IMR-90 (cell line): ENCODE data around the gene BCL2L1. TPM values are rescaled to one million over a fixed set of nuclear protein-coding genes. Genes with fewer than 3 reads are reported as not detected.

Experiments
- ATAC-seq: fragments of 200-7000 bp; cut with Tn5 transposase; 2 replicates; pipeline ENCODE4 v1.9.1; 2020; ENCODE audit warnings: low read depth, mild to moderate bottlenecking, moderate library complexity
- BruUV-seq: library from RNA; stranded (reverse); fragments of 400-500 nt; replicated peaks from 2 replicates; lab custom pipeline; 2021; lab: Mats Ljungman, UMichigan
- CTCF ChIA-PET: fragments of 300-600 bp; formaldehyde crosslinking; extraction: SDS; loops from one replicate; lab custom pipeline; 2021; ENCODE audit warnings: antibody characterized with exemption; lab: Yijun Ruan, JAX
- POLR2A ChIA-PET: fragments of 300-600 bp; sonication (Branson Sonifier 250); formaldehyde crosslinking; loops from one replicate; lab custom pipeline; 2022; ENCODE audit warnings: antibody characterized with exemption; ENCODE audit not compliant: unreplicated experiment; lab: Charles Lee
- DNase-seq: peaks from one replicate; pipeline ENCODE4 v3.0.0; 2013
- H2AFZ ChIP-seq: replicated peaks from 2 replicates; pipeline ENCODE3; 2013; ENCODE audit warnings: low read length, mild to moderate bottlenecking; ENCODE audit not compliant: poor library complexity
- H2AK5ac ChIP-seq: 2 replicates; pipeline ENCODE4 v1.6.1; 2013; ENCODE audit warnings: low read depth, low read length, inconsistent platforms
- H2AK9ac ChIP-seq: replicated peaks from 2 replicates; pipeline ENCODE3; 2013; ENCODE audit warnings: mild to moderate bottlenecking, low read depth, low read length, moderate library complexity; ENCODE audit not compliant: poor library complexity
- H2BK120ac ChIP-seq: 2 replicates; pipeline ENCODE4 v1.6.1; 2013; ENCODE audit warnings: low read depth, low read length, inconsistent platforms
- H2BK15ac ChIP-seq: 3 replicates; pipeline ENCODE4 v1.6.1; 2013; ENCODE audit warnings: low read depth, low read length, inconsistent platforms
- H2BK20ac ChIP-seq: 2 replicates; pipeline ENCODE4 v1.6.1; 2013; ENCODE audit warnings: low read depth, mild to moderate bottlenecking, inconsistent platforms, low read length, moderate library complexity
- H2BK5ac ChIP-seq: 2 replicates; pipeline ENCODE4 v1.6.1; 2013; ENCODE audit warnings: mild to moderate bottlenecking, low read depth, low read length, inconsistent platforms; ENCODE audit not compliant: poor library complexity, severe bottlenecking
- H3K14ac ChIP-seq: replicated peaks from 2 replicates; pipeline ENCODE4 v1.6.1; 2013; ENCODE audit warnings: low read depth, low read length, inconsistent platforms
- H3K18ac ChIP-seq: 2 replicates; pipeline ENCODE4 v1.6.1; 2013; ENCODE audit warnings: low read depth, low read length, control low read depth
- H3K23ac ChIP-seq: 2 replicates; pipeline ENCODE4 v1.6.1; 2013; ENCODE audit warnings: low read depth, low read length, inconsistent platforms
- H3K27ac ChIP-seq: 2 replicates; pipeline ENCODE4 v1.5.1; 2013; ENCODE audit warnings: mild to moderate bottlenecking, control low read depth, low read length; ENCODE audit not compliant: insufficient read depth
- H3K27me3 ChIP-seq: 2 replicates; pipeline ENCODE4 v1.6.1; 2013; ENCODE audit warnings: low read length; ENCODE audit not compliant: control insufficient read depth, insufficient read depth
- H3K36me3 ChIP-seq: 2 replicates; pipeline ENCODE4 v1.6.1; 2013; ENCODE audit warnings: low read length, mixed read lengths; ENCODE audit not compliant: control insufficient read depth, insufficient read depth
- H3K4ac ChIP-seq: 2 replicates; pipeline ENCODE4 v1.6.1; 2013; ENCODE audit warnings: low read depth, low read length, inconsistent platforms
- H3K4me1 ChIP-seq: 2 replicates; pipeline ENCODE4 v1.6.1; 2013; ENCODE audit warnings: low read length, mixed read lengths; ENCODE audit not compliant: control insufficient read depth, insufficient read depth
- H3K4me2 ChIP-seq: 2 replicates; pipeline ENCODE4 v1.6.1; 2013; ENCODE audit warnings: low read depth, mild to moderate bottlenecking, control low read depth, low read length, moderate library complexity
- H3K4me3 ChIP-seq: 2 replicates; pipeline ENCODE4 v1.5.1; 2013; ENCODE audit warnings: low read depth, mild to moderate bottlenecking, control low read depth, low read length, moderate library complexity; ENCODE audit not compliant: insufficient read depth
- H3K56ac ChIP-seq: 2 replicates; pipeline ENCODE4 v1.6.1; 2013; ENCODE audit warnings: low read length, inconsistent platforms; ENCODE audit not compliant: insufficient read depth; ENCODE audit errors: extremely low read depth
- H3K79me1 ChIP-seq, 2 experiments: 2 replicates each; pipeline ENCODE4 v1.6.1; 2013; ENCODE audit warnings: low read length in 2 of 2, inconsistent platforms in 1 of 2, low read depth in 1 of 2
- H3K9ac ChIP-seq: 2 replicates; pipeline ENCODE4 v1.6.1; 2013; ENCODE audit warnings: low read depth, low read length, control low read depth
- H3K9me1 ChIP-seq: 2 replicates; pipeline ENCODE4 v1.6.1; 2013; ENCODE audit warnings: low read length, inconsistent platforms; ENCODE audit not compliant: insufficient read depth
- H3K9me3 ChIP-seq: 2 replicates; pipeline ENCODE4 v1.6.1; 2013; ENCODE audit warnings: low read length; ENCODE audit not compliant: control insufficient read depth, insufficient read depth
- H4K20me1 ChIP-seq: 2 replicates; pipeline ENCODE4 v1.6.1; 2013; ENCODE audit warnings: low read length, inconsistent platforms; ENCODE audit not compliant: insufficient read depth
- H4K5ac ChIP-seq: 2 replicates; pipeline ENCODE4 v1.6.1; 2013; ENCODE audit warnings: mild to moderate bottlenecking, low read depth, low read length, control low read depth
- H4K8ac ChIP-seq, 2 experiments: 2 replicates each; pipeline ENCODE4 v1.6.1; 2013; ENCODE audit warnings: low read depth in 2 of 2, low read length in 2 of 2, control low read depth in 1 of 2, inconsistent platforms in 1 of 2
- H4K91ac ChIP-seq: 2 replicates; pipeline ENCODE4 v1.6.1; 2013; ENCODE audit warnings: low read depth, low read length, inconsistent platforms; ENCODE audit not compliant: insufficient read depth
- BHLHE40 ChIP-seq: fragments of 150-350 bp; IDR thresholded peaks from 2 replicates; pipeline ENCODE4 v1.6.1; 2016; ENCODE audit warnings: mild to moderate bottlenecking, low read depth, low read length
- CEBPB ChIP-seq: IDR thresholded peaks from 2 replicates; pipeline ENCODE4 v1.6.1; 2012; ENCODE audit warnings: low read depth, low read length, improper control_type of control experiment
- CHD1 ChIP-seq: IDR thresholded peaks from 2 replicates; pipeline ENCODE4 v1.6.1; 2012; ENCODE audit warnings: low read depth, low read length, improper control_type of control experiment
- FOS ChIP-seq: fragments of 150-350 bp; IDR thresholded peaks from 2 replicates; pipeline ENCODE4 v1.6.1; 2016; ENCODE audit warnings: low read depth, low read length
- MAFK ChIP-seq: IDR thresholded peaks from 2 replicates; pipeline ENCODE4 v1.6.1; 2012; ENCODE audit warnings: low read depth, low read length, improper control_type of control experiment
- MAZ ChIP-seq: IDR thresholded peaks from 2 replicates; pipeline ENCODE4 v1.6.1; 2012; ENCODE audit warnings: low read depth, mild to moderate bottlenecking, low read length, improper control_type of control experiment, moderate library complexity, borderline replicate concordance
- MXI1 ChIP-seq: IDR thresholded peaks from 2 replicates; pipeline ENCODE4 v1.6.1; 2012; ENCODE audit warnings: low read depth, mild to moderate bottlenecking, low read length, moderate library complexity, borderline replicate concordance
- POLR2A ChIP-seq: IDR thresholded peaks from 2 replicates; pipeline ENCODE4 v1.6.1; 2012; ENCODE audit warnings: mild to moderate bottlenecking, low read depth, low read length
- RAD21 ChIP-seq: IDR thresholded peaks from 2 replicates; pipeline ENCODE4 v1.6.1; 2012; ENCODE audit warnings: low read length, improper control_type of control experiment
- RCOR1 ChIP-seq: IDR thresholded peaks from 2 replicates; pipeline ENCODE4 v1.6.1; 2012; ENCODE audit warnings: mild to moderate bottlenecking, low read length, improper control_type of control experiment; ENCODE audit not compliant: insufficient replicate concordance
- RFX5 ChIP-seq: IDR thresholded peaks from 2 replicates; pipeline ENCODE4 v1.8.0; 2012; ENCODE audit warnings: low read depth, mild to moderate bottlenecking, low read length, moderate library complexity
- SMC3 ChIP-seq: fragments of 150-350 bp; IDR thresholded peaks from 2 replicates; pipeline ENCODE4 v1.6.1; 2016; ENCODE audit warnings: low read depth, mild to moderate bottlenecking, antibody characterized with exemption, low read length, moderate library complexity
- WGBS, 2 experiments: methylation state at CpG; one replicate each; pipeline versions ENCODE4 v1.1.5 to v1.1.7; 2013; ENCODE audit warnings: missing lambda C conversion rate in 2 of 2; ENCODE audit not compliant: insufficient read length in 1 of 2; ENCODE audit errors: extremely low coverage in 2 of 2; 5-methylcytosine and 5-hydroxymethylcytosine counted together
- dilution Hi-C: fragments of 300-500 bp; cut with HindIII; formaldehyde crosslinking; loops from one replicate; pipeline ENCODE4 v1.14.3; 2018; ENCODE audit warnings: low sequenced_read_pairs; ENCODE audit not compliant: unreplicated experiment
- in situ Hi-C: fragments of 300-500 bp; cut with MboI; formaldehyde crosslinking; loops from 3 replicates; pipeline ENCODE4 v1.14.3; 2019; ENCODE audit warnings: low sequenced_read_pairs, inconsistent platforms, mixed read lengths
- intact Hi-C: fragments of 100-400 bp; cut with micrococcal nuclease; formaldehyde crosslinking; loops from 2 replicates; pipeline ENCODE4 v1.10.0; 2022
- polyA plus RNA-seq, 3 experiments: library from polyadenylated mRNA; depleted of rRNA; stranded (reverse); fragments of >200 nt; gene quantifications; 2 replicates each; pipeline ENCODE4 v1.2.3, GENCODE V29; 2012; ENCODE audit warnings: low replicate concordance in 1 of 3
- total RNA-seq: library from RNA; depleted of rRNA; stranded (reverse); fragments of >200 nt; gene quantifications from 2 replicates; pipeline ENCODE4 v1.2.3, GENCODE V29; 2012
- TF ChIP-seq, protein P1 (sequence below): conservative IDR thresholded peaks from 2 replicates; pipeline ENCODE4 v1.5.1; 2012; ENCODE audit warnings: mild to moderate bottlenecking, low read depth, low read length, improper control_type of control experiment
- TF ChIP-seq, protein P2 (sequence below): fragments of 150-350 bp; IDR thresholded peaks from 2 replicates; pipeline ENCODE4 v1.6.1; 2017; ENCODE audit warnings: mild to moderate bottlenecking, antibody characterized with exemption, low read length, low read depth

BCL2L1 gene
- total and polyA plus RNA-seq, 2 of the 4 experiments (the other 2 are of a cell fraction) = 40.2 to 41.9 TPM

DNA sequence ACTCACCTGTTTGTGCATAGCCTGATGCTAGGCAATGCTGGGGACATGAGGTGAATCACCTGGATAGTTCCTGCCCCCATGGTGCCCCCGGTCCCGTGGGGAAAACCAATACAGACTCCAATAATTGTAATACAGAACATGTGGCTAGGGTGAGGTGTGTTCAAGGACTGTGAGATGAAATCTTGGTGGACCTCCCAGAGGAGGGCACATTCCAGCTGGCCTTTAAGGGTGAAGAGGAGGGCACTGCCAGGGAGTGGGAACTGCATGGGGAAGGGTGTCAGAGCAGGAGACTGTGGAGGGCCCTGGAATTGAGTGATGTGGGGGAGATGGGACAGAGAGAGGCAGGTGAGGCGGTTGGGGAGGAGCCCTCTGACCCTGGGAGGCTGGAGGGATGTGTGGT is 82.4 kb downstream of the BCL2L1 start:
- no peak for DNase-seq
- no TSS peak for BruUV-seq
- TF ChIP-seq, protein P1, sequence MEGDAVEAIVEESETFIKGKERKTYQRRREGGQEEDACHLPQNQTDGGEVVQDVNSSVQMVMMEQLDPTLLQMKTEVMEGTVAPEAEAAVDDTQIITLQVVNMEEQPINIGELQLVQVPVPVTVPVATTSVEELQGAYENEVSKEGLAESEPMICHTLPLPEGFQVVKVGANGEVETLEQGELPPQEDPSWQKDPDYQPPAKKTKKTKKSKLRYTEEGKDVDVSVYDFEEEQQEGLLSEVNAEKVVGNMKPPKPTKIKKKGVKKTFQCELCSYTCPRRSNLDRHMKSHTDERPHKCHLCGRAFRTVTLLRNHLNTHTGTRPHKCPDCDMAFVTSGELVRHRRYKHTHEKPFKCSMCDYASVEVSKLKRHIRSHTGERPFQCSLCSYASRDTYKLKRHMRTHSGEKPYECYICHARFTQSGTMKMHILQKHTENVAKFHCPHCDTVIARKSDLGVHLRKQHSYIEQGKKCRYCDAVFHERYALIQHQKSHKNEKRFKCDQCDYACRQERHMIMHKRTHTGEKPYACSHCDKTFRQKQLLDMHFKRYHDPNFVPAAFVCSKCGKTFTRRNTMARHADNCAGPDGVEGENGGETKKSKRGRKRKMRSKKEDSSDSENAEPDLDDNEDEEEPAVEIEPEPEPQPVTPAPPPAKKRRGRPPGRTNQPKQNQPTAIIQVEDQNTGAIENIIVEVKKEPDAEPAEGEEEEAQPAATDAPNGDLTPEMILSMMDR = no peak
- TF ChIP-seq, protein P2, sequence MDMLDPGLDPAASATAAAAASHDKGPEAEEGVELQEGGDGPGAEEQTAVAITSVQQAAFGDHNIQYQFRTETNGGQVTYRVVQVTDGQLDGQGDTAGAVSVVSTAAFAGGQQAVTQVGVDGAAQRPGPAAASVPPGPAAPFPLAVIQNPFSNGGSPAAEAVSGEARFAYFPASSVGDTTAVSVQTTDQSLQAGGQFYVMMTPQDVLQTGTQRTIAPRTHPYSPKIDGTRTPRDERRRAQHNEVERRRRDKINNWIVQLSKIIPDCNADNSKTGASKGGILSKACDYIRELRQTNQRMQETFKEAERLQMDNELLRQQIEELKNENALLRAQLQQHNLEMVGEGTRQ = no peak
- TF ChIP-seq POLR2A (no peak), RCOR1 (no peak), RAD21 (no peak), SMC3 (no peak), MXI1 (no peak), MAZ (no peak), BHLHE40 (no peak), CHD1 (no peak), RFX5 (no peak), MAFK (no peak), FOS (no peak), CEBPB (no peak)
- H4K5ac ChIP-seq = no peak overlapping the region
- H4K91ac ChIP-seq = no peak overlapping the region
- H3K18ac ChIP-seq = no peak overlapping the region
- H2AFZ ChIP-seq = no peak overlapping the region
- ATAC-seq = no peak
- H2AK5ac ChIP-seq = no peak overlapping the region
- H3K9ac ChIP-seq = no peak overlapping the region
- no peak overlapping the region for H3K4me2 ChIP-seq
- no peak overlapping the region for H3K14ac ChIP-seq
- H3K4ac ChIP-seq = no peak overlapping the region
- H3K36me3 ChIP-seq = no peaks in the 10 kb centered on the region
- no peak overlapping the region for H4K8ac ChIP-seq
- dilution Hi-C loops (no loop called here), intact Hi-C loops (no loop called here), in situ Hi-C loops (no loop called here)
- H3K27me3 ChIP-seq = peaks cover 23% of the 10 kb centered on the region
- H3K27ac ChIP-seq = no peak overlapping the region
- H3K79me1 ChIP-seq = no peaks in the 10 kb centered on the region
- POLR2A ChIA-PET = no interaction called here
- CTCF ChIA-PET = no interaction called here
- no peak overlapping the region for H2BK5ac ChIP-seq
- no peak overlapping the region for H2BK20ac ChIP-seq
- no CpG with 5 or more reads among the region's 3 CpGs for WGBS, 2 experiments
- no peak overlapping the region for H3K56ac ChIP-seq
- no peaks in the 10 kb centered on the region for H3K9me1 ChIP-seq
- no peaks in the 10 kb centered on the region for H3K9me3 ChIP-seq
- H2AK9ac ChIP-seq = no peak overlapping the region
- no peaks in the 10 kb centered on the region; the same call in 1 of the 2 replicates for H3K4me1 ChIP-seq
- H3K23ac ChIP-seq = no peak overlapping the region
- no peak overlapping the region for H2BK15ac ChIP-seq
- H2BK120ac ChIP-seq = no peak overlapping the region
- H3K4me3 ChIP-seq = no peak overlapping the region
- H4K20me1 ChIP-seq = no peaks in the 10 kb centered on the region
